HL-60 (cell line): ENCODE results near the gene SIL1.

Source experiments
- DNase-seq, 2 experiments: peaks; one replicate each; pipeline ENCODE4 v3.0.0-alpha.2; 2010 to 2020; ENCODE audit warnings: low read depth in 1 of 2, low spot score in 1 of 2
- H3K27ac ChIP-seq: fragments of 250-450 bp; sonication (Bioruptor Pico); replicated peaks from 2 replicates; pipeline ENCODE4 v1.5.1; 2020; ENCODE audit warnings: mild to moderate bottlenecking, moderate library complexity
- H3K27me3 ChIP-seq: fragments of 250-450 bp; sonication (Bioruptor Pico); 2 replicates; pipeline ENCODE4 v1.5.1; 2021; ENCODE audit warnings: mild to moderate bottlenecking, moderate library complexity; ENCODE audit not compliant: insufficient read depth, poor library complexity, severe bottlenecking
- H3K4me3 ChIP-seq: replicated peaks from 2 replicates; pipeline ENCODE4 v1.5.1; 2011; ENCODE audit warnings: mild to moderate bottlenecking, control low read depth, low read length; ENCODE audit not compliant: insufficient read depth
- GABPA ChIP-seq: IDR thresholded peaks from 2 replicates; pipeline ENCODE4 v1.6.1; 2012; ENCODE audit warnings: low read depth
- POLR2AphosphoS5 ChIP-seq: IDR thresholded peaks from 2 replicates; pipeline ENCODE4 v1.6.1; 2012; ENCODE audit warnings: low read depth
- SPI1 ChIP-seq: IDR thresholded peaks from 2 replicates; pipeline ENCODE4 v1.6.1; 2012; ENCODE audit warnings: low read depth, mild to moderate bottlenecking, borderline replicate concordance
- TF ChIP-seq, protein P1 (sequence below): IDR thresholded peaks from one replicate; pipeline ENCODE4 v1.5.1; 2011; ENCODE audit warnings: low read length, control low read depth, inconsistent platforms; ENCODE audit not compliant: insufficient read depth
- TF ChIP-seq, protein P2 (sequence below): IDR thresholded peaks from 2 replicates; pipeline ENCODE4 v1.6.1; 2012; ENCODE audit warnings: low read depth; ENCODE audit not compliant: insufficient replicate concordance

SIL1 gene

DNA sequence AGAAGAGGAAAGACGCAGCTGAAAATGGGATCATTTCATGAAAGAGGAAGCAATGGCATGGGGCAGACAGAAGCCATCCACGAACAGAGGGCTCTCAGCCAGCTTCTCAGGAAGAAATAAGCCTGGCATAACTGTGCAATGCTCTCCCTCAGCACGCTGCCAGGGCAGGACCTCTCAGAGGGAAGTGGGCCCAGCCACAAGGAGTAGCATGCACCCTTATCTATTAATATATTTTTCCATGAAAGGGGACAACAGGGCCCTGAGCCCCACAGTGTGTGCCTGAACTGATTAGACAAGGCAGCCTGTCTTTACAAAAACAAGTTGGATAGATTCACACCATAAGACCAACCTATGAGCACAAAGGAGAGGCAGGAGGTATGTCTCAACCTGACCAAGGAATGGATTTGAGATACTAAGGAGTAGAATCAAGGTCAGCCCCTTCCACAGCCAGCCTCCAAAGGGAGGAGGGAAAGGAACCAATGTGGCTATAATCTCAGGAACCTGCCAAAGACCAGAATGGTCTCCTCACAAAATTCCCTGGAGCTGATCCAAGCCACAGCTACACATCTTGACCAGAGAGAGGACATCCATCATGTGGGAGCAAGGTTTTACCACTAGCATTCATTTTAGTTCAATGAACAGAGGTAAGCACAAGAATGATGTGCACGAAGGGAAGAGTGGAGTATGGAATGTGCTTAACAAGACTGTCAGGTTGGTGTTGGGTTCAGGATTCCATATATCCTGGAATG, 154.8 kb downstream of the SIL1 start:
- H3K27ac ChIP-seq: no peak overlapping the region
- H3K4me3 ChIP-seq: no peak overlapping the region
- H3K27me3 ChIP-seq: no peaks in the 10 kb centered on the region
- TF ChIP-seq SPI1 (no peak), POLR2AphosphoS5 (no peak), GABPA (no peak)
- TF ChIP-seq, protein P1, sequence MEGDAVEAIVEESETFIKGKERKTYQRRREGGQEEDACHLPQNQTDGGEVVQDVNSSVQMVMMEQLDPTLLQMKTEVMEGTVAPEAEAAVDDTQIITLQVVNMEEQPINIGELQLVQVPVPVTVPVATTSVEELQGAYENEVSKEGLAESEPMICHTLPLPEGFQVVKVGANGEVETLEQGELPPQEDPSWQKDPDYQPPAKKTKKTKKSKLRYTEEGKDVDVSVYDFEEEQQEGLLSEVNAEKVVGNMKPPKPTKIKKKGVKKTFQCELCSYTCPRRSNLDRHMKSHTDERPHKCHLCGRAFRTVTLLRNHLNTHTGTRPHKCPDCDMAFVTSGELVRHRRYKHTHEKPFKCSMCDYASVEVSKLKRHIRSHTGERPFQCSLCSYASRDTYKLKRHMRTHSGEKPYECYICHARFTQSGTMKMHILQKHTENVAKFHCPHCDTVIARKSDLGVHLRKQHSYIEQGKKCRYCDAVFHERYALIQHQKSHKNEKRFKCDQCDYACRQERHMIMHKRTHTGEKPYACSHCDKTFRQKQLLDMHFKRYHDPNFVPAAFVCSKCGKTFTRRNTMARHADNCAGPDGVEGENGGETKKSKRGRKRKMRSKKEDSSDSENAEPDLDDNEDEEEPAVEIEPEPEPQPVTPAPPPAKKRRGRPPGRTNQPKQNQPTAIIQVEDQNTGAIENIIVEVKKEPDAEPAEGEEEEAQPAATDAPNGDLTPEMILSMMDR: no peak
- TF ChIP-seq, protein P2, sequence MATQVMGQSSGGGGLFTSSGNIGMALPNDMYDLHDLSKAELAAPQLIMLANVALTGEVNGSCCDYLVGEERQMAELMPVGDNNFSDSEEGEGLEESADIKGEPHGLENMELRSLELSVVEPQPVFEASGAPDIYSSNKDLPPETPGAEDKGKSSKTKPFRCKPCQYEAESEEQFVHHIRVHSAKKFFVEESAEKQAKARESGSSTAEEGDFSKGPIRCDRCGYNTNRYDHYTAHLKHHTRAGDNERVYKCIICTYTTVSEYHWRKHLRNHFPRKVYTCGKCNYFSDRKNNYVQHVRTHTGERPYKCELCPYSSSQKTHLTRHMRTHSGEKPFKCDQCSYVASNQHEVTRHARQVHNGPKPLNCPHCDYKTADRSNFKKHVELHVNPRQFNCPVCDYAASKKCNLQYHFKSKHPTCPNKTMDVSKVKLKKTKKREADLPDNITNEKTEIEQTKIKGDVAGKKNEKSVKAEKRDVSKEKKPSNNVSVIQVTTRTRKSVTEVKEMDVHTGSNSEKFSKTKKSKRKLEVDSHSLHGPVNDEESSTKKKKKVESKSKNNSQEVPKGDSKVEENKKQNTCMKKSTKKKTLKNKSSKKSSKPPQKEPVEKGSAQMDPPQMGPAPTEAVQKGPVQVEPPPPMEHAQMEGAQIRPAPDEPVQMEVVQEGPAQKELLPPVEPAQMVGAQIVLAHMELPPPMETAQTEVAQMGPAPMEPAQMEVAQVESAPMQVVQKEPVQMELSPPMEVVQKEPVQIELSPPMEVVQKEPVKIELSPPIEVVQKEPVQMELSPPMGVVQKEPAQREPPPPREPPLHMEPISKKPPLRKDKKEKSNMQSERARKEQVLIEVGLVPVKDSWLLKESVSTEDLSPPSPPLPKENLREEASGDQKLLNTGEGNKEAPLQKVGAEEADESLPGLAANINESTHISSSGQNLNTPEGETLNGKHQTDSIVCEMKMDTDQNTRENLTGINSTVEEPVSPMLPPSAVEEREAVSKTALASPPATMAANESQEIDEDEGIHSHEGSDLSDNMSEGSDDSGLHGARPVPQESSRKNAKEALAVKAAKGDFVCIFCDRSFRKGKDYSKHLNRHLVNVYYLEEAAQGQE: no peak
- peak in 1 of 2 experiments; percentile 1 for DNase-seq

DNA sequence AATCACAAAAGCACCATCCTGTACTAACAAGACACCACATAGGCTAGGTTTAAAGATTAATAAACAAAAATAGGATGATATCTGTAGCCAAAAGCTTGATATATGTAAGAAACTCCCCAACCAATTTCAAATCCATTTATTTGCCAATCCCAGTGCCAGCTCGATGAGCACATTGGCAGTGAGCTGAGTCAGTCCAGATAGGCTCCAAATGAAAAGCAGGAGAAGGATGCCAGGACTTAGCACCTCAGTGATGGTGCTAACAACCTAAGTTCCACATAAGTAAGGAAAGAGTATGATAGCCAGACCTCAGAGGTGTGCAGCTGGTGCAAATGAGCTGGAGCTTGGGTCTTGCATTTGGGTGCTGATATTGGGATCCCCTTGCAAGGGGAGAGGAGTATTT, 158.1 kb downstream of the SIL1 start:
- DNase-seq: no peak
- Histone ChIP-seq H3K4me3 (no peak overlapping the region), H3K27ac (no peak overlapping the region), H3K27me3 (no peaks in the 10 kb centered on the region)
- TF ChIP-seq GABPA (no peak), POLR2AphosphoS5 (no peak), SPI1 (no peak)
- TF ChIP-seq, protein P2: no peak
- TF ChIP-seq, protein P1: no peak

GRCh38 chr5:139038613-139039305, 159.4 kb downstream of the SIL1 start:
- Histone ChIP-seq H3K27ac (no peak overlapping the region), H3K27me3 (no peaks in the 10 kb centered on the region), H3K4me3 (no peak overlapping the region)
- TF ChIP-seq SPI1: no peak
- TF ChIP-seq POLR2AphosphoS5: no peak
- TF ChIP-seq, protein P2: no peak
- no peak for TF ChIP-seq GABPA
- TF ChIP-seq, protein P1: no peak
- peak in 1 of 2 experiments; percentile 9 for DNase-seq
